Uterus (tissue), 2 donors: Measurements from ENCODE around the gene KCNH1.

ENCODE experiments used
- POLR2A ChIP-seq, 2 donors: fragments of 450-650 bp; IDR thresholded peaks; one replicate each; pipeline ENCODE4 v1.6.1; 2016; ENCODE audit warnings: antibody characterized with exemption in 2 of 2, mild to moderate bottlenecking in 1 of 2, moderate library complexity in 1 of 2
- TF ChIP-seq, protein P1 (sequence below), 4 experiments: fragments of 200-600 bp in 2 of 4; fragments of 450-650 bp in 2 of 4; sonication (generic) in 2 of 4; IDR thresholded peaks; one replicate each; pipeline ENCODE4 v1.5.1; 2016 to 2019; ENCODE audit warnings: antibody characterized with exemption in 4 of 4, mild to moderate bottlenecking in 2 of 4, moderate library complexity in 1 of 4

DNA sequence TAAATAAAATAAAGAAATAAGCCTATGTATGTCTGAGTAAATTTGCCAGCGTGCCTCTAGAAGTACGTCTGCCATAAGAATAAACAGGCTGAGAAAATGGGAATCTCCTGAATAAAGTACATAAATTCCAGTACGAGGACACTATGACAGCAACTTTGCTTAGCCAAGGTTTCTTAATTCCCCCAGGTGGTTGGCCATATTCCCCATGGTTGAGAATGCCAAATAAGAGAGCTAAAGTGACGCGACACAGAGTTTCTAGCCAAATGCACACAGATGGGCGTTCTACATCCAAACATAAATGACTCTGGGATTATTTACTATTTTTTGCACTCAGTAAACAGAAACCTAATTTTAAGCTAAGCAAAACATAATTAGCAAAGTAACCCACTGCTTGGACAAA lies 19.5 kb downstream of the KCNH1 start:
- TF ChIP-seq, protein P1, sequence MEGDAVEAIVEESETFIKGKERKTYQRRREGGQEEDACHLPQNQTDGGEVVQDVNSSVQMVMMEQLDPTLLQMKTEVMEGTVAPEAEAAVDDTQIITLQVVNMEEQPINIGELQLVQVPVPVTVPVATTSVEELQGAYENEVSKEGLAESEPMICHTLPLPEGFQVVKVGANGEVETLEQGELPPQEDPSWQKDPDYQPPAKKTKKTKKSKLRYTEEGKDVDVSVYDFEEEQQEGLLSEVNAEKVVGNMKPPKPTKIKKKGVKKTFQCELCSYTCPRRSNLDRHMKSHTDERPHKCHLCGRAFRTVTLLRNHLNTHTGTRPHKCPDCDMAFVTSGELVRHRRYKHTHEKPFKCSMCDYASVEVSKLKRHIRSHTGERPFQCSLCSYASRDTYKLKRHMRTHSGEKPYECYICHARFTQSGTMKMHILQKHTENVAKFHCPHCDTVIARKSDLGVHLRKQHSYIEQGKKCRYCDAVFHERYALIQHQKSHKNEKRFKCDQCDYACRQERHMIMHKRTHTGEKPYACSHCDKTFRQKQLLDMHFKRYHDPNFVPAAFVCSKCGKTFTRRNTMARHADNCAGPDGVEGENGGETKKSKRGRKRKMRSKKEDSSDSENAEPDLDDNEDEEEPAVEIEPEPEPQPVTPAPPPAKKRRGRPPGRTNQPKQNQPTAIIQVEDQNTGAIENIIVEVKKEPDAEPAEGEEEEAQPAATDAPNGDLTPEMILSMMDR (IDR thresholded peaks at IDR 0.05) = no peak
- no peak for TF ChIP-seq POLR2A (IDR thresholded peaks at IDR 0.05)
